GM12801 (cell line): ENCODE measurements around the gene STAT5B.

Source experiments
- TF ChIP-seq, protein P1 (sequence below): IDR thresholded peaks from one replicate; pipeline ENCODE4 v1.5.1; 2011; ENCODE audit warnings: control low read depth; ENCODE audit not compliant: insufficient read length; ENCODE audit errors: extremely low read depth

The STAT5B gene

DNA sequence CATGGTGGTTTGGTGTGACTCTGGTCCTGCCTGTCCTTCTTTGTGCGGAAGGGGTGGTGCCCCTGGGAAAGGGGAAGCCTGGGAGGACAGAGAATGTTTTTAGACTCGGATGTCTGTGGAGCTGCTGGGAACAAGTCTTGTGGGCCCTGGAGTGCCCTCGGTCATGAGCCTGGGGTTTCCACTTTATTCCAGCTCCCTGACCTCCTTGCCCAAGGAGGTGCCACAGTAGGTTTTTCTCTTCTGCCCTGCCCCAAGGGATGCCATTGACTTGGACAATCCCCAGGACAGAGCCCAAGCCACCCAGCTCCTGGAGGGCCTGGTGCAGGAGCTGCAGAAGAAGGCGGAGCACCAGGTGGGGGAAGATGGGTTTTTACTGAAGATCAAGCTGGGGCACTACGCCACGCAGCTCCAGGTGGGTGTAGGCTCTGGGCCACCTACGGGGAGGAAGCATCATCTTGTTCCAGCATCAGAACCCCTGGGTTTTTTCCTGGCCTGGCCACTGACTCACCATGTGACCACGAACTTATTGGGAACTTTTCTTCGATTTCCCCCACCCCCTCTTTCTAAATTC is 13.5 kb upstream of the STAT5B start:
- TF ChIP-seq, protein P1, sequence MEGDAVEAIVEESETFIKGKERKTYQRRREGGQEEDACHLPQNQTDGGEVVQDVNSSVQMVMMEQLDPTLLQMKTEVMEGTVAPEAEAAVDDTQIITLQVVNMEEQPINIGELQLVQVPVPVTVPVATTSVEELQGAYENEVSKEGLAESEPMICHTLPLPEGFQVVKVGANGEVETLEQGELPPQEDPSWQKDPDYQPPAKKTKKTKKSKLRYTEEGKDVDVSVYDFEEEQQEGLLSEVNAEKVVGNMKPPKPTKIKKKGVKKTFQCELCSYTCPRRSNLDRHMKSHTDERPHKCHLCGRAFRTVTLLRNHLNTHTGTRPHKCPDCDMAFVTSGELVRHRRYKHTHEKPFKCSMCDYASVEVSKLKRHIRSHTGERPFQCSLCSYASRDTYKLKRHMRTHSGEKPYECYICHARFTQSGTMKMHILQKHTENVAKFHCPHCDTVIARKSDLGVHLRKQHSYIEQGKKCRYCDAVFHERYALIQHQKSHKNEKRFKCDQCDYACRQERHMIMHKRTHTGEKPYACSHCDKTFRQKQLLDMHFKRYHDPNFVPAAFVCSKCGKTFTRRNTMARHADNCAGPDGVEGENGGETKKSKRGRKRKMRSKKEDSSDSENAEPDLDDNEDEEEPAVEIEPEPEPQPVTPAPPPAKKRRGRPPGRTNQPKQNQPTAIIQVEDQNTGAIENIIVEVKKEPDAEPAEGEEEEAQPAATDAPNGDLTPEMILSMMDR, result no peak

- TF ChIP-seq, protein P1, result no peak
These were observed 12.8 kb upstream of the STAT5B start for GRCh38 chr17:42288803-42289610.

- TF ChIP-seq, protein P1, result no peak
These were observed 12.0 kb upstream of the STAT5B start, which contains the start of gene STAT5A for GRCh38 chr17:42287977-42288802. Gene STAT5A (plus strand): TSS chr17:42288498. CDS start chr17:42289412, 914 bp downstream.

DNA sequence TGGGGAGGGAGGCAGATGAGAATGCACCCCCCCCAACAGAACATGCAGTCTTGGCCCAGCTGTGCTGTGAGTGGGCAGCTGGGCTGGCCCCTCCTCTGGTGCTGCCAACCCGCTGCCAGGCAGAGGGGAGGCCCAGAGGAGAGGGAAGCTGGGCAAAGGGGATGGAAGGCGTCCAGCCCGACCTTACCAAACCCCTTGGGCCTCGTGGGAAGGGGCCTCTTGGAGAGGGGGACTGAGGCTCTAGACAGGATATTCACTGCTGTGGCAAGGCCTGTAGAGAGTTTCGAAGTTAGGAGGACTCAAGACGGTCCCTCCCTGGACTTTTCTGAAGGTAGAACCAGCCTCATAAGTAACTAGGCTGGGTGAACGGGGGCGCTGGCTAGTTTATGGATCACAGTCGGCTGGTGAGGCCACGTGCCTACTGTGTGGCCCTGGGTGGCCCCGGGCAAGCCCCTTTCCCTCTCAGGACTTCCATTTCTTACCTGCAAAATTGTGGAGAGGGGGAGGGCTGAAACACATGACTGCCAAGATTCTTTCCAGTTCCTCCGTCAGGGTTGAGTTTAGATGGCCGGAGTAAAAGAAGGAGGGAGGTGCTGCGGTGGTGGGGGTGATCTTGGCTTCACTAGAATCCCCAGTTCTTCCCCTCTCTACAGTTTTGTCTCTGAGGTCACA is 11.2 kb upstream of the STAT5B start:
- TF ChIP-seq, protein P1, result no peak

DNA sequence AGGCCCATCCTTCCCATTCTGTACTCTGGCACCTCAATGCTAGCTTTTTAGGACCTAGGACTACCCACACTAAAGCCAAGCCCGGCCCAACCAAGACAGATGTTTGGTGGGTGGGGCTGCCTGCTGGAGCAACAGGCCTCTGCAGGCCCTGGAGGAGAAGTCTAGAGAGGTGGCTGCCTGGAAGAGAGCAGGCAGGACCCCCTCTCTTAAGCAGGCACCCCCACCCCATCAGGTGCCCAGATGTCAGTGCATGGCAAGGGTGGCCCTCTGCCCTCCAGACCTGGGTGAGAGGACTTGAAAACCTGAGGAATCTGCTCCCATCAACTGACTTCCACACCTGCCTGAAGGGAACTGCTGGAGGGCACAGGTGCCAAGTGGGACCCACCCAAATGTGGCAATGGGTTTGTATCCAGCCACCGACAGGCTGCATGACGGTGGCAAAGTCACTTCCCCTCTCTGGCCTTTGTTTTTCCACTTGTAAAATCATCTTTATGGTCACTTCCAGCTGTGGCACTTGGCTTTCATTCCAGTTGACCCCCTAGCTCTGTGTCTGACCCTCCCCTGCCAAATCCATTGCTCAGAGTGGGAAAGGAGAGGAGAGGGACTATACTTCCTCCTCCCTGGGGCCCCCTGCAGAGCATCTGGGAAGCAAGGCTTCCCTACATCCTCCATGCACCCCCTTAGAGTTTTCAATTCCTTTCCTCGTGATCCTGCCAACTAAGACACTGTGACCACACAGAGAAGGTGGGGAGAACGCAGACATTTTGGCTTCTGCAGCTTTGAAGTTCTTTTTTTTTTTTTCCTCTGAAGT is 10.4 kb upstream of the STAT5B start:
- TF ChIP-seq, protein P1, result no peak

DNA sequence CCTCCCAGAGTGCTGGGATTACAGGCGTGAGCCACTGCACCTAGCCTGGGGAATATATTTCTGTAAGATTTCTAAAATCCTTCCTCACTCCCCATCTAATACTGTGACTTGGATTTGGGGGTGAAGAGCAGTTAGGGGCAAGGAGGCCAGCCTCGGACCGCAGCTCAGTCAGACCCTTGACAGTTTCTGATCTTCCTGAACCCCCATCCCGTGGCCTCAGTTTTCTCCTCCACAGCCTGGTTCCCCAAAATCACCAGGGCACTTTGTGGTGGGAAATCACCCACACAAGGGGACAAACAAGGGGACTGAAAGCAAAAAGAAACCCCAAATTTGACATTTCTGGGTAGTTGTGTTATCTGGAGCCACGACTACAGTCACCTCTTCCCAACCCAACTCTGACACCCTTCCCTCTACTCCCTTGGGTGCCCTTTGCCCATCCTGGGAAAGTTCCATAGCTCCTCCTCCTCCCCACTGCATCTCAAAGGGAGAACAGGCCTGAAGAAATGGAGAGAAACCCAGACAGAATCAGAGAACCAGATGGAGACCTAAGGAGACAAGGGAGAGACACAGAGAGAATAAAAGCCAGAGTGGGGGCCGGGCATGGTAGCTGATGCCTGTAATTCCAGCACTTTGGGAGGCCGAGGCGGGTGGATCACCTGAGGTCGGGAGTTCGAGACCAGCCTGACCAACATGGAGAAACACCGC is 9.3 kb upstream of the STAT5B start:
- TF ChIP-seq, protein P1, result no peak
